SU-DHL-6 (cell line): ENCODE measurements around the gene TNIP1.

Experiments used
- CTCF ChIP-seq: fragments of 200-600 bp; sonication (generic); IDR thresholded peaks from one replicate; pipeline ENCODE4 v1.5.1; 2017; ENCODE audit warnings: antibody characterized with exemption, mild to moderate bottlenecking, low read length, moderate library complexity; ENCODE audit not compliant: insufficient read depth, poor library complexity, severe bottlenecking
- EZH2phosphoT487 ChIP-seq: fragments of 200-600 bp; sonication (generic), shearing (Covaris generic); conservative IDR thresholded peaks from 2 replicates; pipeline ENCODE4 v1.6.1; 2018; ENCODE audit warnings: mild to moderate bottlenecking, antibody characterized with exemption, low read length, moderate library complexity, mixed read lengths

- TF ChIP-seq CTCF (no peak), EZH2phosphoT487 (no peak)
These were observed 2.3 kb upstream of the TNIP1 start for GRCh38 chr5:151083081-151083676.
